HFFc6 (cell line): ENCODE results near the gene PHLDA3. TPM values are rescaled to one million over a fixed set of nuclear protein-coding genes. Genes with fewer than 3 reads are reported as not detected.

ENCODE experiments used
- DNase-seq: peaks from one replicate; pipeline ENCODE4 v3.0.0-alpha.2; 2018
- H3K27ac Mint-ChIP-seq: 2 replicates; pipeline ENCODE4 v1.8.0; 2020; ENCODE audit warnings: mild to moderate bottlenecking, mixed read lengths
- H3K27me3 Mint-ChIP-seq: 2 replicates; pipeline ENCODE4 v1.8.0; 2021; ENCODE audit warnings: mild to moderate bottlenecking, moderate library complexity, mixed read lengths; ENCODE audit not compliant: insufficient read depth
- H3K36me3 Mint-ChIP-seq: 2 replicates; pipeline ENCODE4 v1.8.0; 2021; ENCODE audit warnings: low read depth, mixed read lengths
- H3K4me1 Mint-ChIP-seq: 2 replicates; pipeline ENCODE4 v1.8.0; 2020; ENCODE audit warnings: low read depth, mixed read lengths
- H3K4me3 Mint-ChIP-seq: 2 replicates; pipeline ENCODE4 v1.8.0; 2020; ENCODE audit warnings: mild to moderate bottlenecking, moderate library complexity, mixed read lengths
- H3K9me3 Mint-ChIP-seq: 2 replicates; pipeline ENCODE4 v1.8.0; 2020; ENCODE audit warnings: mild to moderate bottlenecking, mixed read lengths
- total RNA-seq, 6 experiments: library from RNA; stranded (reverse); fragmentation: NEBNext Ultra II Directional; extraction: Animal tissue kit (Norgen Biotek cat#: 25700); gene quantifications; 2 replicates in 1 of 6; 3 replicates in 5 of 6; pipeline ENCODE4 v1.2.3, GENCODE V29; 2021
- TF ChIP-seq, protein P1 (sequence below): fragments of 200-600 bp; sonication (generic); IDR thresholded peaks from 2 replicates; pipeline ENCODE4 v1.5.0; 2021; ENCODE audit warnings: antibody characterized with exemption, mild to moderate bottlenecking

PHLDA3 gene
- total RNA-seq, 6 experiments from 2014 or later: 101 to 113 (median 108) TPM

- Mint-ChIP-seq H3K4me3 (no peak overlapping the region), H3K9me3 (no peaks in the 10 kb centered on the region), H3K27me3 (peaks cover 2% of the 10 kb centered on the region; the same call in 1 of the 2 replicates), H3K27ac (no peak overlapping the region), H3K36me3 (no peaks in the 10 kb centered on the region), H3K4me1 (peaks cover 61% of the 10 kb centered on the region)
- no peak for DNase-seq
- TF ChIP-seq, protein P1, sequence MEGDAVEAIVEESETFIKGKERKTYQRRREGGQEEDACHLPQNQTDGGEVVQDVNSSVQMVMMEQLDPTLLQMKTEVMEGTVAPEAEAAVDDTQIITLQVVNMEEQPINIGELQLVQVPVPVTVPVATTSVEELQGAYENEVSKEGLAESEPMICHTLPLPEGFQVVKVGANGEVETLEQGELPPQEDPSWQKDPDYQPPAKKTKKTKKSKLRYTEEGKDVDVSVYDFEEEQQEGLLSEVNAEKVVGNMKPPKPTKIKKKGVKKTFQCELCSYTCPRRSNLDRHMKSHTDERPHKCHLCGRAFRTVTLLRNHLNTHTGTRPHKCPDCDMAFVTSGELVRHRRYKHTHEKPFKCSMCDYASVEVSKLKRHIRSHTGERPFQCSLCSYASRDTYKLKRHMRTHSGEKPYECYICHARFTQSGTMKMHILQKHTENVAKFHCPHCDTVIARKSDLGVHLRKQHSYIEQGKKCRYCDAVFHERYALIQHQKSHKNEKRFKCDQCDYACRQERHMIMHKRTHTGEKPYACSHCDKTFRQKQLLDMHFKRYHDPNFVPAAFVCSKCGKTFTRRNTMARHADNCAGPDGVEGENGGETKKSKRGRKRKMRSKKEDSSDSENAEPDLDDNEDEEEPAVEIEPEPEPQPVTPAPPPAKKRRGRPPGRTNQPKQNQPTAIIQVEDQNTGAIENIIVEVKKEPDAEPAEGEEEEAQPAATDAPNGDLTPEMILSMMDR: no peak
These were observed 46.2 kb upstream of the PHLDA3 start for GRCh38 chr1:201515062-201515750.

DNA sequence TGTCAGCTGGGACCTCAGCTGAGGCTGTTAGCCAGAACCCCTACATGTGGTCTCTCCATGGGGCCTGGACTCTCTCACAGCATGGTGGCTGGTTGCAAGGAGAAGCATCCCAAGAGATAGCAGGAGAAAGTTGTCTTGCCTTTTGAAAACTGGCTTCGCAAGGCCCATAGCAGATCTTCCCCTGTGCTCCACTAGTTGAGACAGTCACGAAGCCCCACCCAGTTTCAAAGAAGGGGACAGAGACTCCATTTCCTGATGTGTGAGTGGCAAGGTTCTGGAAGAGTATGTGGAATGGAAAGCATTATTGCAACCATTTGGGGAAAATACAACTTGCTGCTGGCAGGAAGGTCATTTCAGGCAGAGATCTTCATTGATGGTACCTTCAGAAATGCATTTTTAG lies 45.5 kb upstream of the PHLDA3 start:
- DNase-seq: no peak
- Mint-ChIP-seq H3K36me3 (no peaks in the 10 kb centered on the region), H3K27me3 (peaks cover 2% of the 10 kb centered on the region; the same call in 1 of the 2 replicates), H3K9me3 (no peaks in the 10 kb centered on the region), H3K27ac (no peak overlapping the region), H3K4me3 (no peak overlapping the region), H3K4me1 (peaks cover 68% of the 10 kb centered on the region)
- TF ChIP-seq, protein P1: no peak

- H3K4me3 Mint-ChIP-seq: no peak overlapping the region
- no peaks in the 10 kb centered on the region for H3K9me3 Mint-ChIP-seq
- H3K27ac Mint-ChIP-seq: peak overlapping the region; percentile 69
- DNase-seq: no peak
- no peaks in the 10 kb centered on the region for H3K36me3 Mint-ChIP-seq
- TF ChIP-seq, protein P1: no peak
- H3K27me3 Mint-ChIP-seq: peaks cover 2% of the 10 kb centered on the region; the same call in 1 of the 2 replicates
- peaks cover 76% of the 10 kb centered on the region for H3K4me1 Mint-ChIP-seq
These were observed 44.7 kb upstream of the PHLDA3 start for GRCh38 chr1:201513498-201514243.

DNA sequence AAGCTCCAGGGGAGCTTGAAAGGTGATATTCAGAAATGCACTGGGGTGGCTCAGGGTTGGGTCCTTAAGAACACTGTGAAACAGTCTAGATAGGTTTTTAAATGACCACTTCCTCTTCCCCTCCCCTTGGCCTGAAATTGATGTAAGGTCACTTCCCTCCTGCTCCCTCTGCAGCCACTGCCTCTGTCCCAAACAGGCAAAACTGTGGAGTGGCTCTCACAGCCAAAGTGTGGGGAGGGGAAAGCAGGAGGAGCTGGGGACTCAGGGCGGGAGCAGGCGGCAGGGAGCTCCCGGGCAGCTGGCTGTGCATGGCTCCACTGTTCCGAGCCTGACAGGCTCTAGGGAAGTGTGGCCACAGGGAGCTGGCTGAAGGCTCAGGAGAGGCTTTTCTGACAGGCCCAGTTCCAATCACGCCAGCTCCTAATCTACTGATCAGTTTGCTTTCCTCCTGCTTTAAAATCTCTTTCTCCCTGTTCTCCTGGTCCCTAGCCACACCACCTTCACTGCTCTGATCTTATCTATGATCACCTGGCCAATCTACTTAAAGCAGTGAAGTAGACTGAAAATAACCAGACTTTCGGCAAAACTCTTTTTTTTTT lies 43.1 kb upstream of the PHLDA3 start:
- Mint-ChIP-seq H3K36me3 (no peaks in the 10 kb centered on the region), H3K4me3 (no peak overlapping the region), H3K27ac (no peak overlapping the region), H3K4me1 (peaks cover 79% of the 10 kb centered on the region), H3K27me3 (peaks cover 2% of the 10 kb centered on the region; the same call in 1 of the 2 replicates), H3K9me3 (no peaks in the 10 kb centered on the region)
- TF ChIP-seq, protein P1: no peak
- no peak for DNase-seq

GRCh38 chr1:201511396-201511940 lies 42.5 kb upstream of the PHLDA3 start:
- H3K27ac Mint-ChIP-seq: no peak overlapping the region
- TF ChIP-seq, protein P1: no peak
- no peak for DNase-seq
- peaks cover under 1% of the 10 kb centered on the region; the same call in 1 of the 2 replicates for H3K27me3 Mint-ChIP-seq
- peaks cover 76% of the 10 kb centered on the region for H3K4me1 Mint-ChIP-seq
- H3K4me3 Mint-ChIP-seq: no peak overlapping the region
- H3K36me3 Mint-ChIP-seq: peaks cover 2% of the 10 kb centered on the region
- H3K9me3 Mint-ChIP-seq: no peaks in the 10 kb centered on the region
